SJCRH30 (cell line): ENCODE results near the gene CLMN. TPM values are rescaled to one million over a fixed set of nuclear protein-coding genes. Genes with fewer than 3 reads are reported as not detected.
"Not testable (repeated sequence)": the region's sequence is repeated elsewhere in the genome, so short reads cannot be mapped to it uniquely, and the experiment has no call there.

Source experiments
- DNase-seq, 2 experiments: peaks; one replicate each; pipeline ENCODE4 v3.0.0-alpha.2; 2015 to 2020
- H3K27ac ChIP-seq: fragments of 250-450 bp; sonication (Bioruptor Pico); 2 replicates; pipeline ENCODE4 v1.5.1; 2020; ENCODE audit warnings: mild to moderate bottlenecking, moderate library complexity
- H3K27me3 ChIP-seq: fragments of 250-450 bp; sonication (Bioruptor Pico); 2 replicates; pipeline ENCODE4 v1.5.1; 2020; ENCODE audit warnings: mild to moderate bottlenecking, moderate library complexity
- H3K36me3 ChIP-seq: fragments of 250-450 bp; sonication (Bioruptor Pico); 2 replicates; pipeline ENCODE4 v1.5.1; 2020; ENCODE audit warnings: mild to moderate bottlenecking, moderate library complexity
- H3K4me1 ChIP-seq: fragments of 250-450 bp; sonication (Bioruptor Pico); 2 replicates; pipeline ENCODE4 v1.5.1; 2020; ENCODE audit warnings: mild to moderate bottlenecking, moderate library complexity
- H3K4me3 ChIP-seq: fragments of 250-450 bp; sonication (Bioruptor Pico); 2 replicates; pipeline ENCODE4 v1.5.1; 2020; ENCODE audit warnings: mild to moderate bottlenecking, moderate library complexity
- H3K9me3 ChIP-seq: fragments of 250-450 bp; sonication (Bioruptor Pico); replicated peaks from 2 replicates; pipeline ENCODE4 v1.5.1; 2020; ENCODE audit warnings: mild to moderate bottlenecking, moderate library complexity
- total RNA-seq: library from RNA; depleted of rRNA; stranded (reverse); fragments of >200 nt; shearing (Covaris generic); gene quantifications from 2 replicates; pipeline ENCODE4 v1.2.3, GENCODE V29; 2014

CLMN gene
- total RNA-seq, 1 experiment from 2014 or later, result 29.0 TPM

GRCh38 chr14:95189367-95190132 is 130.2 kb downstream of the CLMN start:
- H3K4me1 ChIP-seq, result peaks cover 23% of the 10 kb centered on the region
- H3K27me3 ChIP-seq, result no peaks in the 10 kb centered on the region
- DNase-seq, result peak; percentile 43 to 68
- peak overlapping the region; percentile 34; the same call in 1 of the 2 replicates for H3K27ac ChIP-seq
- H3K36me3 ChIP-seq, result peaks cover 6% of the 10 kb centered on the region; the same call in 1 of the 2 replicates
- H3K9me3 ChIP-seq, result no peaks in the 10 kb centered on the region
- no peak overlapping the region for H3K4me3 ChIP-seq

- H3K4me3 ChIP-seq, result no peak overlapping the region
- H3K36me3 ChIP-seq, result peaks cover 3% of the 10 kb centered on the region; the same call in 1 of the 2 replicates
- H3K27me3 ChIP-seq, result no peaks in the 10 kb centered on the region
- no peak for DNase-seq
- no peak overlapping the region for H3K27ac ChIP-seq
- no peaks in the 10 kb centered on the region for H3K9me3 ChIP-seq
- peaks cover 23% of the 10 kb centered on the region for H3K4me1 ChIP-seq
Measured at GRCh38 chr14:95188380-95188779, 131.3 kb downstream of the CLMN start.

- H3K27ac ChIP-seq, result no peak overlapping the region
- H3K36me3 ChIP-seq, result 0 out of 2 replicates have a peak, but pooled peaks cover 3% of the 10 kb centered on the region
- no peak for DNase-seq
- H3K4me1 ChIP-seq, result peaks cover 20% of the 10 kb centered on the region
- no peaks in the 10 kb centered on the region for H3K27me3 ChIP-seq
- no peaks in the 10 kb centered on the region for H3K9me3 ChIP-seq
- no peak overlapping the region for H3K4me3 ChIP-seq
Measured at GRCh38 chr14:95185767-95186392, 133.8 kb downstream of the CLMN start.

GRCh38 chr14:95185033-95185766 is 134.5 kb downstream of the CLMN start:
- H3K9me3 ChIP-seq, result no peaks in the 10 kb centered on the region
- peaks cover 13% of the 10 kb centered on the region for H3K4me1 ChIP-seq
- no peaks in the 10 kb centered on the region for H3K27me3 ChIP-seq
- no peak overlapping the region for H3K4me3 ChIP-seq
- H3K27ac ChIP-seq, result no peak overlapping the region
- 0 out of 2 replicates have a peak, but pooled peaks cover 3% of the 10 kb centered on the region for H3K36me3 ChIP-seq
- no peak for DNase-seq

GRCh38 chr14:95184413-95184790 is 135.3 kb downstream of the CLMN start:
- DNase-seq, result no peak
- Histone ChIP-seq H3K27me3 (no peaks in the 10 kb centered on the region), H3K9me3 (no peaks in the 10 kb centered on the region), H3K36me3 (0 out of 2 replicates have a peak, but pooled peaks cover 3% of the 10 kb centered on the region), H3K4me1 (peaks cover 5% of the 10 kb centered on the region), H3K4me3 (no peak overlapping the region), H3K27ac (no peak overlapping the region)

GRCh38 chr14:95183532-95184412 is 135.9 kb downstream of the CLMN start:
- no peak for DNase-seq
- Histone ChIP-seq H3K27me3 (no peaks in the 10 kb centered on the region), H3K4me1 (no peaks in the 10 kb centered on the region; the same call in 1 of the 2 replicates), H3K9me3 (no peaks in the 10 kb centered on the region), H3K36me3 (0 out of 2 replicates have a peak, but pooled peaks cover 3% of the 10 kb centered on the region), H3K4me3 (no peak overlapping the region), H3K27ac (no peak overlapping the region)

- H3K27ac ChIP-seq, result no peak overlapping the region
- H3K9me3 ChIP-seq, result no peaks in the 10 kb centered on the region
- DNase-seq, result no peak
- no peaks in the 10 kb centered on the region; the same call in 1 of the 2 replicates for H3K4me1 ChIP-seq
- H3K36me3 ChIP-seq, result 0 out of 2 replicates have a peak, but pooled peaks cover 3% of the 10 kb centered on the region
- H3K4me3 ChIP-seq, result no peak overlapping the region
- H3K27me3 ChIP-seq, result no peaks in the 10 kb centered on the region
Measured at GRCh38 chr14:95183082-95183481, 136.6 kb downstream of the CLMN start.

- DNase-seq, result no peak
- Histone ChIP-seq H3K9me3 (no peaks in the 10 kb centered on the region), H3K4me1 (no peaks in the 10 kb centered on the region; the same call in 1 of the 2 replicates), H3K4me3 (no peak overlapping the region), H3K27ac (no peak overlapping the region), H3K36me3 (no peaks in the 10 kb centered on the region), H3K27me3 (no peaks in the 10 kb centered on the region)
Measured at GRCh38 chr14:95182379-95182778, 137.3 kb downstream of the CLMN start.

- H3K4me3 ChIP-seq, result no peak overlapping the region
- DNase-seq, result no peak
- H3K9me3 ChIP-seq, result no peaks in the 10 kb centered on the region
Measured at GRCh38 chr14:95180966-95181741, 138.6 kb downstream of the CLMN start.

GRCh38 chr14:95175670-95176069 is 144.0 kb downstream of the CLMN start:
- not testable (repeated sequence) for H3K27me3 ChIP-seq, DNase-seq, H3K4me1 ChIP-seq, H3K4me3 ChIP-seq, H3K9me3 ChIP-seq, H3K27ac ChIP-seq, H3K36me3 ChIP-seq

More at GRCh38 chr14:95180966-95181741, 138.6 kb downstream of the CLMN start:
- Histone ChIP-seq H3K36me3 (no peaks in the 10 kb centered on the region), H3K27me3 (no peaks in the 10 kb centered on the region), H3K4me1 (no peaks in the 10 kb centered on the region; the same call in 1 of the 2 replicates), H3K27ac (no peak overlapping the region)

GRCh38 chr14:95174184-95174792 is 145.4 kb downstream of the CLMN start:
- Histone ChIP-seq H3K9me3 (no peaks in the 10 kb centered on the region), H3K36me3 (no peaks in the 10 kb centered on the region), H3K4me3 (no peak overlapping the region), H3K4me1 (no peaks in the 10 kb centered on the region), H3K27me3 (no peaks in the 10 kb centered on the region), H3K27ac (no peak overlapping the region)
- DNase-seq, result no peak

GRCh38 chr14:95173518-95173917 is 146.2 kb downstream of the CLMN start:
- H3K27me3 ChIP-seq, result no peaks in the 10 kb centered on the region
- H3K36me3 ChIP-seq, result no peaks in the 10 kb centered on the region
- DNase-seq, result no peak
- no peak overlapping the region for H3K27ac ChIP-seq
- no peaks in the 10 kb centered on the region for H3K4me1 ChIP-seq
- no peak overlapping the region for H3K4me3 ChIP-seq
- no peaks in the 10 kb centered on the region for H3K9me3 ChIP-seq

- H3K36me3 ChIP-seq, result no peaks in the 10 kb centered on the region
- no peaks in the 10 kb centered on the region for H3K27me3 ChIP-seq
- no peaks in the 10 kb centered on the region for H3K4me1 ChIP-seq
- H3K4me3 ChIP-seq, result no peak overlapping the region
- no peak overlapping the region for H3K27ac ChIP-seq
- no peaks in the 10 kb centered on the region; the same call in 1 of the 2 replicates for H3K9me3 ChIP-seq
- DNase-seq, result no peak
Measured at GRCh38 chr14:95167177-95167576, 152.5 kb downstream of the CLMN start.
